Measurements from ENCODE around the gene CAMK2A.

The CAMK2A gene

GRCh38 chr5:150227606-150228273 is 61.8 kb downstream of the CAMK2A start:
- no peak for DNase-seq

- DNase-seq: no peak
Observed at GRCh38 chr5:150227036-150227435, 62.5 kb downstream of the CAMK2A start.

GRCh38 chr5:150224483-150225027 is 65.0 kb downstream of the CAMK2A start:
- DNase-seq: no peak

- no peak for DNase-seq
Observed at GRCh38 chr5:150223474-150223873, 66.1 kb downstream of the CAMK2A start.

- no peak for DNase-seq
Observed at GRCh38 chr5:150222906-150223305, 66.7 kb downstream of the CAMK2A start.

- no peak for DNase-seq
Observed at GRCh38 chr5:150221471-150221870, 68.1 kb downstream of the CAMK2A start.

GRCh38 chr5:150219861-150220260 is 69.7 kb downstream of the CAMK2A start:
- no peak for DNase-seq

GRCh38 chr5:150219142-150219541 is 70.4 kb downstream of the CAMK2A start:
- DNase-seq: no peak

- no peak for DNase-seq
Observed at GRCh38 chr5:150218693-150219035, 70.9 kb downstream of the CAMK2A start.

- peak; percentile 80 for DNase-seq
Observed at GRCh38 chr5:150217873-150218692, 71.5 kb downstream of the CAMK2A start.

GRCh38 chr5:150217038-150217437 is 72.5 kb downstream of the CAMK2A start:
- DNase-seq: no peak

GRCh38 chr5:150215979-150216944 is 73.3 kb downstream of the CAMK2A start:
- no peak for DNase-seq

GRCh38 chr5:150214289-150214688 is 75.3 kb downstream of the CAMK2A start:
- DNase-seq: no peak

- no peak for DNase-seq
Observed at GRCh38 chr5:150213530-150213929, 76.0 kb downstream of the CAMK2A start.

GRCh38 chr5:150211156-150212030 is 78.2 kb downstream of the CAMK2A start:
- no peak for DNase-seq

- no peak for DNase-seq
Observed at GRCh38 chr5:150210644-150211043, 78.9 kb downstream of the CAMK2A start.

- no peak for DNase-seq
Observed at GRCh38 chr5:150209099-150209635, 80.4 kb downstream of the CAMK2A start.

- DNase-seq: no peak
Observed at GRCh38 chr5:150208187-150209098, 81.1 kb downstream of the CAMK2A start.

- DNase-seq: no peak
Observed at GRCh38 chr5:150206779-150207115, 82.8 kb downstream of the CAMK2A start.

GRCh38 chr5:150206098-150206778 is 83.3 kb downstream of the CAMK2A start:
- DNase-seq: no peak
